DOHH2 (cell line): ENCODE data around the gene BCL2L11.

ENCODE experiments used
- H3F3A ChIP-seq: fragments of 200-600 bp; sonication (generic), shearing (Covaris generic); 2 replicates; pipeline ENCODE4 v1.6.0; 2016; ENCODE audit warnings: antibody characterized with exemption, mild to moderate bottlenecking; ENCODE audit not compliant: control insufficient read depth, insufficient read depth
- H3K27ac ChIP-seq: fragments of 200-600 bp; sonication (generic); 2 replicates; pipeline ENCODE4 v1.5.1; 2014; ENCODE audit warnings: low read depth, mild to moderate bottlenecking, low read length, moderate library complexity
- H3K27me3 ChIP-seq: fragments of 200-600 bp; sonication (generic); 2 replicates; pipeline ENCODE4 v1.6.1; 2014; ENCODE audit warnings: mild to moderate bottlenecking, low read length, mixed read lengths; ENCODE audit not compliant: control insufficient read depth
- H3K36me3 ChIP-seq: fragments of 200-600 bp; sonication (generic); 2 replicates; pipeline ENCODE4 v1.6.1; 2014; ENCODE audit warnings: mild to moderate bottlenecking, low read length, moderate library complexity, mixed read lengths; ENCODE audit not compliant: control insufficient read depth
- H3K4me1 ChIP-seq: fragments of 200-600 bp; sonication (generic); 2 replicates; pipeline ENCODE4 v1.6.1; 2014; ENCODE audit warnings: mild to moderate bottlenecking, low read length, mixed read lengths; ENCODE audit not compliant: control insufficient read depth
- H3K4me2 ChIP-seq: fragments of 200-600 bp; sonication (generic); 2 replicates; pipeline ENCODE4 v1.6.0; 2014; ENCODE audit warnings: mild to moderate bottlenecking, low read length, moderate library complexity
- H3K4me3 ChIP-seq: fragments of 200-600 bp; sonication (generic); 2 replicates; pipeline ENCODE4 v1.5.1; 2014; ENCODE audit warnings: mild to moderate bottlenecking, low read length, mixed read lengths
- H3K79me2 ChIP-seq: fragments of 200-600 bp; sonication (generic); 2 replicates; pipeline ENCODE4 v1.6.1; 2014; ENCODE audit warnings: mild to moderate bottlenecking, low read length, mixed read lengths; ENCODE audit not compliant: control insufficient read depth
- H3K9me2 ChIP-seq: fragments of 200-600 bp; sonication (generic); replicated peaks from 2 replicates; pipeline ENCODE4 v1.6.1; 2014; ENCODE audit warnings: mild to moderate bottlenecking, low read length, mixed read lengths; ENCODE audit not compliant: control insufficient read depth
- H3K9me3 ChIP-seq: fragments of 200-600 bp; sonication (generic); 2 replicates; pipeline ENCODE4 v1.6.1; 2014; ENCODE audit warnings: antibody characterized with exemption, low read length, mixed read lengths; ENCODE audit not compliant: control insufficient read depth, insufficient read depth
- H4K20me1 ChIP-seq: fragments of 200-600 bp; sonication (generic); 2 replicates; pipeline ENCODE4 v1.6.0; 2014; ENCODE audit warnings: low read depth, mild to moderate bottlenecking, antibody characterized with exemption, low read length, moderate library complexity; ENCODE audit not compliant: control insufficient read depth, insufficient read depth
- EZH2phosphoT487 ChIP-seq: fragments of 200-600 bp; sonication (generic); IDR thresholded peaks from 2 replicates; pipeline ENCODE4 v1.6.1; 2017; ENCODE audit warnings: borderline replicate concordance, mild to moderate bottlenecking, antibody characterized with exemption, low read length, moderate library complexity, mixed read lengths
- TF ChIP-seq, protein P1 (sequence below): fragments of 200-600 bp; sonication (generic); IDR thresholded peaks from one replicate; pipeline ENCODE4 v1.5.1; 2014; ENCODE audit warnings: antibody characterized with exemption, mild to moderate bottlenecking, low read depth, low read length; ENCODE audit not compliant: poor library complexity, severe bottlenecking

Gene BCL2L11

GRCh38 chr2:111182121-111182520 is 61.4 kb downstream of the BCL2L11 start:
- Histone ChIP-seq H4K20me1 (no peaks in the 10 kb centered on the region), H3K9me3 (no peaks in the 10 kb centered on the region), H3K4me2 (no peak overlapping the region), H3K27me3 (no peaks in the 10 kb centered on the region; the same call in 1 of the 2 replicates), H3K79me2 (no peaks in the 10 kb centered on the region), H3K4me3 (no peak overlapping the region), H3K36me3 (no peaks in the 10 kb centered on the region), H3K9me2 (no peaks in the 10 kb centered on the region), H3K4me1 (no peaks in the 10 kb centered on the region), H3F3A (no peaks in the 10 kb centered on the region), H3K27ac (no peak overlapping the region)
- TF ChIP-seq EZH2phosphoT487, result no peak
- TF ChIP-seq, protein P1, sequence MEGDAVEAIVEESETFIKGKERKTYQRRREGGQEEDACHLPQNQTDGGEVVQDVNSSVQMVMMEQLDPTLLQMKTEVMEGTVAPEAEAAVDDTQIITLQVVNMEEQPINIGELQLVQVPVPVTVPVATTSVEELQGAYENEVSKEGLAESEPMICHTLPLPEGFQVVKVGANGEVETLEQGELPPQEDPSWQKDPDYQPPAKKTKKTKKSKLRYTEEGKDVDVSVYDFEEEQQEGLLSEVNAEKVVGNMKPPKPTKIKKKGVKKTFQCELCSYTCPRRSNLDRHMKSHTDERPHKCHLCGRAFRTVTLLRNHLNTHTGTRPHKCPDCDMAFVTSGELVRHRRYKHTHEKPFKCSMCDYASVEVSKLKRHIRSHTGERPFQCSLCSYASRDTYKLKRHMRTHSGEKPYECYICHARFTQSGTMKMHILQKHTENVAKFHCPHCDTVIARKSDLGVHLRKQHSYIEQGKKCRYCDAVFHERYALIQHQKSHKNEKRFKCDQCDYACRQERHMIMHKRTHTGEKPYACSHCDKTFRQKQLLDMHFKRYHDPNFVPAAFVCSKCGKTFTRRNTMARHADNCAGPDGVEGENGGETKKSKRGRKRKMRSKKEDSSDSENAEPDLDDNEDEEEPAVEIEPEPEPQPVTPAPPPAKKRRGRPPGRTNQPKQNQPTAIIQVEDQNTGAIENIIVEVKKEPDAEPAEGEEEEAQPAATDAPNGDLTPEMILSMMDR, result no peak

GRCh38 chr2:111182740-111183139 is 62.0 kb downstream of the BCL2L11 start:
- H3K4me3 ChIP-seq, result no peak overlapping the region
- H3F3A ChIP-seq, result no peaks in the 10 kb centered on the region
- no peaks in the 10 kb centered on the region for H3K9me3 ChIP-seq
- TF ChIP-seq, protein P1, result no peak
- no peak for TF ChIP-seq EZH2phosphoT487
- no peaks in the 10 kb centered on the region for H4K20me1 ChIP-seq
- no peak overlapping the region for H3K27ac ChIP-seq
- H3K9me2 ChIP-seq, result no peaks in the 10 kb centered on the region
- no peaks in the 10 kb centered on the region for H3K79me2 ChIP-seq
- H3K4me1 ChIP-seq, result no peaks in the 10 kb centered on the region
- no peak overlapping the region for H3K4me2 ChIP-seq
- no peaks in the 10 kb centered on the region for H3K36me3 ChIP-seq
- no peaks in the 10 kb centered on the region; the same call in 1 of the 2 replicates for H3K27me3 ChIP-seq

DNA sequence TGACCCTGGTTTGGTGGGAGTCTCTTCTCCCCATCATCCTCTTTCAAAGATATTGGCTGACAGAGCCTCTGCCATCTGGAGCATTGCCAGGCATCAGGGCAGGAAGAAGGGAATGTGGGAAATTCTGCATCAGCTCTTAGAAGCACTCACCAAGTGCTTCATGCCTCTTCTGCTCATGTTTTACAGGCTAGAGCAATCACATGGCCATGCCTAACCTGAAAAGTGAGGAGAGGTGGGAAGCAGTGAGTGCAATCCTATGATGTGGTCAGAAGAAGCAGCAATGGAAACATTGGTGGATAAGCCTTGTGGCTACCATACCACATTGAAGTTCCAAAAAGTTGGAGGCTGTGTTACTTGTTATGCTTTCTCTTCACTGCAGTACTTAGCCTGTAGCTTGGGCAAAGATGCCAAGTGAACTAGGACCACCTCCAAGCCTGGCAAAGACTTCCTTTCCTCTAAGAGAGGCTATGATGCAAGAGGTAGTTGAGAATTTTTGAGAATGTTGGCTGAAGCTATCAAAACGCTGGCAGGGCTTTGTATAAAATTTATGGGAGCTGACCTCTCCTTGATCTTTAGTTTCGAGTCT is 64.1 kb downstream of the BCL2L11 start:
- Histone ChIP-seq H3K9me3 (no peaks in the 10 kb centered on the region), H4K20me1 (no peaks in the 10 kb centered on the region), H3K27ac (no peak overlapping the region), H3K36me3 (no peaks in the 10 kb centered on the region), H3K4me1 (no peaks in the 10 kb centered on the region), H3K4me2 (no peak overlapping the region), H3K4me3 (no peak overlapping the region), H3K9me2 (no peaks in the 10 kb centered on the region), H3K79me2 (no peaks in the 10 kb centered on the region), H3F3A (no peaks in the 10 kb centered on the region), H3K27me3 (no peaks in the 10 kb centered on the region; the same call in 1 of the 2 replicates)
- TF ChIP-seq, protein P1, result no peak
- TF ChIP-seq EZH2phosphoT487, result no peak
